Dedifferentiated amniotic fluid mesenchymal stem cell (primary cell): ENCODE results near the gene RAD51B.

ENCODE experiments used
- DNase-seq: peaks from one replicate; pipeline ENCODE4 v3.0.0-alpha.2; 2016; ENCODE audit errors: extremely low spot score

The RAD51B gene

GRCh38 chr14:68701001-68701741 is 881.6 kb downstream of the RAD51B start:
- DNase-seq = no peak

GRCh38 chr14:68702135-68702534 is 882.6 kb downstream of the RAD51B start:
- no peak for DNase-seq

- DNase-seq = no peak
Measured at GRCh38 chr14:68702578-68702977, 883.0 kb downstream of the RAD51B start.

- DNase-seq = peak; percentile 31
Measured at GRCh38 chr14:68703093-68703492, 883.5 kb downstream of the RAD51B start.

- DNase-seq = no peak
Measured at GRCh38 chr14:68704736-68705720, 885.4 kb downstream of the RAD51B start.

- DNase-seq = no peak
Measured at GRCh38 chr14:68705741-68706283, 886.2 kb downstream of the RAD51B start.

- no peak for DNase-seq
Measured at GRCh38 chr14:68707482-68707881, 887.9 kb downstream of the RAD51B start.

GRCh38 chr14:68708343-68708742 is 888.8 kb downstream of the RAD51B start:
- no peak for DNase-seq

- no peak for DNase-seq
Measured at GRCh38 chr14:68709007-68709406, 889.4 kb downstream of the RAD51B start.

- no peak for DNase-seq
Measured at GRCh38 chr14:68710776-68711175, 891.2 kb downstream of the RAD51B start.

- DNase-seq = no peak
Measured at GRCh38 chr14:68711561-68712309, 892.2 kb downstream of the RAD51B start.

GRCh38 chr14:68712703-68713370 is 893.3 kb downstream of the RAD51B start:
- DNase-seq = no peak

- no peak for DNase-seq
Measured at GRCh38 chr14:68713782-68714181, 894.2 kb downstream of the RAD51B start.

GRCh38 chr14:68714991-68715924 is 895.7 kb downstream of the RAD51B start:
- DNase-seq = no peak

- no peak for DNase-seq
Measured at GRCh38 chr14:68716698-68717097, 897.1 kb downstream of the RAD51B start.

GRCh38 chr14:68718023-68718990 is 898.7 kb downstream of the RAD51B start:
- DNase-seq = no peak

- no peak for DNase-seq
Measured at GRCh38 chr14:68719634-68720384, 900.2 kb downstream of the RAD51B start.

GRCh38 chr14:68722186-68722585 is 902.6 kb downstream of the RAD51B start:
- DNase-seq = no peak
